Measurements from ENCODE around the gene TNS1.

TNS1 gene

DNA sequence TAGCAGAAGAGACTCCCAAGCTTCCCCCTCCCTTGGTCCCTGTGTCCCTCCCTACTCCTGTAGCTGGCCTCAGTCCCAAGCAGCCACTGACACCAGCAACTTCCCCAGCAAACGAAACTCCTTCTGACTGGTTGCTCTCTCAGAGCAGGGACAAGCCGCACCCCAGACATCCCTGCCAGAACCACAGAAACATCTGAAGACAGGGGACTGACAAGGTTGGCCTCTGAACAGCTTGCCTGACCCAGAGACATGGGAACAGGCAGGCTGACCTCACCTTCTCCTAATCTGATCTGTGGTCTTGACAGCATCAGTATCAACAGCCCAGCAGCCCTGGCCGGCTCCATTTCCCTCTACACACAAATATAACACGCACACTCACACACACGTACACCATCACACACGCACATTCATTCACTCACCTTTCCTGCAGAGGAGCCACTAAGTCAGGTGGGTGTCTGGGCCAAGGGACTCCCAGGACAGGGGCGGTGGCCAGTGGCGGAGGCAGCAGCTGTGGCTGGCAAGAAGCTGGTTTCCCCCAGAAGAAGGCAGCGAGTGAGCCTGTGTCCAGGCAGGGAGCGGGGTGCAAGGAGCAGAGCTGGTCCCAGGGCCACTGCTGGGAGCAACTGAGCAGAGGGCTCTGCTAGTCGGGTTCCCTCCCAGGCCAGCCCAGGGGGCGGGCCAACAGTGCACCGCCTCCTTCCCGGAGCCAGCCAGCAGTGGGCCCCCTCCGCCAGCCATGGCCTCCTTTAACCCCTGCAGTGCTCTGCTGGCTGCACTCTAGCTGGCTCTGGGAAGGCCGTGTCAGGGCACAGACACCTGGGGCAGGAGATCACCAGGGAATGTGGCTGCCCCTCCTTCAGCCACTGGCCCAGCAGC lies 59.1 kb downstream of the TNS1 start:
- TF ChIP-seq, protein P1, sequence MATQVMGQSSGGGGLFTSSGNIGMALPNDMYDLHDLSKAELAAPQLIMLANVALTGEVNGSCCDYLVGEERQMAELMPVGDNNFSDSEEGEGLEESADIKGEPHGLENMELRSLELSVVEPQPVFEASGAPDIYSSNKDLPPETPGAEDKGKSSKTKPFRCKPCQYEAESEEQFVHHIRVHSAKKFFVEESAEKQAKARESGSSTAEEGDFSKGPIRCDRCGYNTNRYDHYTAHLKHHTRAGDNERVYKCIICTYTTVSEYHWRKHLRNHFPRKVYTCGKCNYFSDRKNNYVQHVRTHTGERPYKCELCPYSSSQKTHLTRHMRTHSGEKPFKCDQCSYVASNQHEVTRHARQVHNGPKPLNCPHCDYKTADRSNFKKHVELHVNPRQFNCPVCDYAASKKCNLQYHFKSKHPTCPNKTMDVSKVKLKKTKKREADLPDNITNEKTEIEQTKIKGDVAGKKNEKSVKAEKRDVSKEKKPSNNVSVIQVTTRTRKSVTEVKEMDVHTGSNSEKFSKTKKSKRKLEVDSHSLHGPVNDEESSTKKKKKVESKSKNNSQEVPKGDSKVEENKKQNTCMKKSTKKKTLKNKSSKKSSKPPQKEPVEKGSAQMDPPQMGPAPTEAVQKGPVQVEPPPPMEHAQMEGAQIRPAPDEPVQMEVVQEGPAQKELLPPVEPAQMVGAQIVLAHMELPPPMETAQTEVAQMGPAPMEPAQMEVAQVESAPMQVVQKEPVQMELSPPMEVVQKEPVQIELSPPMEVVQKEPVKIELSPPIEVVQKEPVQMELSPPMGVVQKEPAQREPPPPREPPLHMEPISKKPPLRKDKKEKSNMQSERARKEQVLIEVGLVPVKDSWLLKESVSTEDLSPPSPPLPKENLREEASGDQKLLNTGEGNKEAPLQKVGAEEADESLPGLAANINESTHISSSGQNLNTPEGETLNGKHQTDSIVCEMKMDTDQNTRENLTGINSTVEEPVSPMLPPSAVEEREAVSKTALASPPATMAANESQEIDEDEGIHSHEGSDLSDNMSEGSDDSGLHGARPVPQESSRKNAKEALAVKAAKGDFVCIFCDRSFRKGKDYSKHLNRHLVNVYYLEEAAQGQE (IDR thresholded peaks at IDR 0.05; ENCODE audit: insufficient replicate concordance, low read depth), result no peak
- TF ChIP-seq GABPA (IDR thresholded peaks at IDR 0.05; ENCODE audit: low read depth) (no peak), SPI1 (IDR thresholded peaks at IDR 0.05; ENCODE audit: borderline replicate concordance, low read depth) (no peak)
- H3K4me3 ChIP-seq (replicated peaks; ENCODE audit: insufficient read depth, low read length), result no peak overlapping the region

DNA sequence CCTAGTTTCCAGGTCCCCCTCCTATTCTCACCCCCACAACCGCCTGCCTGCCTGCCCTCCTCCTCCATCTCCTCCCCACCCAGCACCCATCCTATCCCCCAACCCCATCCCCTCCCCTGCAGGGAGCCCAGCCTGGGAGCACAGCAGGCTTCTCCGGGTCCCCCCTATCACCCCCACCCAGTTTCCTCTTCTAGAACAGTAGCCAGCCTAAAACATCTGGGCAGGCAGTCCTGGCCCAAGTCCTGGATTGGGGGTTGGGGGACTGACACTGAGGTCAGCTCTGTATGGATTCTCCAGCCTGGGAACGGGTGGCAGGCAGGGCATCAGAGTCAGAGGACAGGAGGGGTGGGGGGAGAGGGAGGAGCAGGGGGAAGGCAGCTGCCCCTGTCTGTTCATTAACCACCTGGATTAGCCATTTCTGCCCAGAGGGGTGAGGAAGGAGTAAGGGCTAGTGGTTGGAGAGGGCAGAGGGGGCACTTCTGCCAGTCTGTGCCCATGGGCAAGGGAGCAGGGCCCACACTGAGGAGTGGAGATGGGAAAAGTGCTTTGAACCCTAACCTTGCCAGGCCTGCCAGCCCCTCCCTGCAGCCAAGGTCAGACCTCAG lies 60.0 kb downstream of the TNS1 start:
- TF ChIP-seq GABPA (IDR thresholded peaks at IDR 0.05; ENCODE audit: low read depth) (no peak), SPI1 (IDR thresholded peaks at IDR 0.05; ENCODE audit: borderline replicate concordance, low read depth) (no peak), POLR2AphosphoS5 (IDR thresholded peaks at IDR 0.05; ENCODE audit: low read depth) (no peak)
- TF ChIP-seq, protein P1 (IDR thresholded peaks at IDR 0.05; ENCODE audit: insufficient replicate concordance, low read depth), result no peak
- TF ChIP-seq, protein P2, sequence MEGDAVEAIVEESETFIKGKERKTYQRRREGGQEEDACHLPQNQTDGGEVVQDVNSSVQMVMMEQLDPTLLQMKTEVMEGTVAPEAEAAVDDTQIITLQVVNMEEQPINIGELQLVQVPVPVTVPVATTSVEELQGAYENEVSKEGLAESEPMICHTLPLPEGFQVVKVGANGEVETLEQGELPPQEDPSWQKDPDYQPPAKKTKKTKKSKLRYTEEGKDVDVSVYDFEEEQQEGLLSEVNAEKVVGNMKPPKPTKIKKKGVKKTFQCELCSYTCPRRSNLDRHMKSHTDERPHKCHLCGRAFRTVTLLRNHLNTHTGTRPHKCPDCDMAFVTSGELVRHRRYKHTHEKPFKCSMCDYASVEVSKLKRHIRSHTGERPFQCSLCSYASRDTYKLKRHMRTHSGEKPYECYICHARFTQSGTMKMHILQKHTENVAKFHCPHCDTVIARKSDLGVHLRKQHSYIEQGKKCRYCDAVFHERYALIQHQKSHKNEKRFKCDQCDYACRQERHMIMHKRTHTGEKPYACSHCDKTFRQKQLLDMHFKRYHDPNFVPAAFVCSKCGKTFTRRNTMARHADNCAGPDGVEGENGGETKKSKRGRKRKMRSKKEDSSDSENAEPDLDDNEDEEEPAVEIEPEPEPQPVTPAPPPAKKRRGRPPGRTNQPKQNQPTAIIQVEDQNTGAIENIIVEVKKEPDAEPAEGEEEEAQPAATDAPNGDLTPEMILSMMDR (IDR thresholded peaks at IDR 0.05; ENCODE audit: insufficient read depth, low read length), result no peak
- Histone ChIP-seq H3K27ac (replicated peaks) (no peak overlapping the region), H3K27me3 (ENCODE audit: insufficient read depth, poor library complexity, severe bottlenecking) (no peaks in the 10 kb centered on the region), H3K4me3 (replicated peaks; ENCODE audit: insufficient read depth, low read length) (no peak overlapping the region)
- no peak for DNase-seq (ENCODE audit: low read depth in 1 of 2, low spot score in 1 of 2)

More for the DNA sequence above, 59.1 kb downstream of the TNS1 start:
- H3K27me3 ChIP-seq (ENCODE audit: insufficient read depth, poor library complexity, severe bottlenecking), result no peaks in the 10 kb centered on the region
- DNase-seq (ENCODE audit: low read depth in 1 of 2, low spot score in 1 of 2), result no peak
- no peak overlapping the region for H3K27ac ChIP-seq (replicated peaks)

DNA sequence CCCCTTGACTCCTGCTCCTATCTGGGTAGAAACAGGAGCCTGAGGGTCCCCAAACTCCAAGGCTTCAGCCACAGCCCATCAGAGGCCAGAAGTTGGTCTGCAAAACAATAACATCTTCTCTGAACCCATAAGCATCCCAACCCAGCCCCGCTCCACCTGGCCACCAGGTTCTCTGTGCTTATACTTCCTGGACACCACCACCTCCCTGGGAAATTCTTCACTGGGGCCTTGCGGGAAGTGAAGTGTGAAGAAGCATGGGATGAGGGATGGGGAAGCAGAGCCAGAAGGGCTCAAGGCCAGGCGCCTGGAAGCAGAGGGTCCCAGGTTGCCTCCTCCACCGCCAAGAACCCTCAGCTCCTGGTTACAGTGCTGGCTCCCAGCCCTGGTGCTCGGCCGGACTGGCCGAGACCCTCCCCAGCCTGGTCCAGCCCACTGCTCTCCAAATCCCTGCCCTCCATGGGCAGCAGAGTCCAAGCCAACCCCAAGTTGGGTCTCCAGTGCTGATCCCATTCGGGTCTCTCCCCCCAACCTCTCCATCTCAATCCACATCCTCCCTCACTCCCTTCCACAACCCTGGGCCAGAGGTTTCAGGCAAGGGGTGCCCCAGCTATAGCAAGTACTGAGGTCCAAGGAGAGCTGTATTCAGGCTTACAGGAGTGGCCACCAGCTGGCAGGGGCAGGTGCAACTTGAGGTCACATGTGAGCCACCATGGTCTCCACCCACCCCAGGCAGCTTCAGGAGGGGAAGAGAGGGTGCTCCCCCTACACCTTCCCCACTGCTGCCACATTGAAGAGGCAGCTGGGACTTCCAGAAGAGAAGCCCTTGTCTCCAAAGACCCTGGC lies 60.7 kb downstream of the TNS1 start:
- DNase-seq (ENCODE audit: low read depth in 1 of 2, low spot score in 1 of 2), result no peak
- no peaks in the 10 kb centered on the region for H3K27me3 ChIP-seq (ENCODE audit: insufficient read depth, poor library complexity, severe bottlenecking)
- TF ChIP-seq POLR2AphosphoS5 (IDR thresholded peaks at IDR 0.05; ENCODE audit: low read depth) (no peak), GABPA (IDR thresholded peaks at IDR 0.05; ENCODE audit: low read depth) (no peak), SPI1 (IDR thresholded peaks at IDR 0.05; ENCODE audit: borderline replicate concordance, low read depth) (no peak)
- TF ChIP-seq, protein P1 (IDR thresholded peaks at IDR 0.05; ENCODE audit: insufficient replicate concordance, low read depth), result no peak
- TF ChIP-seq, protein P2 (IDR thresholded peaks at IDR 0.05; ENCODE audit: insufficient read depth, low read length), result no peak
- H3K4me3 ChIP-seq (replicated peaks; ENCODE audit: insufficient read depth, low read length), result no peak overlapping the region
- no peak overlapping the region for H3K27ac ChIP-seq (replicated peaks)
